Stromal cell of bone marrow (primary cell): ENCODE measurements around the gene RACK1.
A peak's percentile ranks its signal among the peaks of the same experiment; 100 is the strongest.
"Not testable (repeated sequence)": the region's sequence is repeated elsewhere in the genome, so short reads cannot be mapped to it uniquely, and the experiment has no call there.

Experiments
- DNase-seq: peaks from one replicate; pipeline ENCODE4 v3.0.0-alpha.2; 2012; ENCODE audit warnings: low read depth

The RACK1 gene

DNA sequence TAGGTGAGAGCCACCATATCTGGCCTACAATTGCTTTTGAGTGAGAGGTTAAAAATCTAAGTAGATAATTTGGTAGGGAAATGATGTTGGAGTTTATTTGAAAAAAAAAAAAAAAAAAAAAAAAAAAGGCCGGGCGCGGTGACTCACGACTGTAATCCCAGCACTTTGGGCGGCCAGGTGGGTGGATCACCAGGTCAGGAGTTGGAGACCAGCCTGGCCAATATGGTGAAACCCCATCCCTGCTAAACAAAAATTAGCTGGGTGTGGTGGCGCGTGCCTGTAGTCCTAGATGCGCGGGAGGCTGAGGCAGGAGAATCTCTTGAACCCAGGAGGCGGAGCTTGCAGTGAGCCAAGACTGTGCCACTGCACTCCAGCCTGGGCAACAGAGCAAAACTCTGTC lies 29.5 kb downstream of the RACK1 start:
- not testable (repeated sequence) for DNase-seq

- no peak for DNase-seq
These were observed 30.8 kb downstream of the RACK1 start for GRCh38 chr5:181212934-181213333.

GRCh38 chr5:181212080-181212479 lies 31.6 kb downstream of the RACK1 start:
- no peak for DNase-seq

DNA sequence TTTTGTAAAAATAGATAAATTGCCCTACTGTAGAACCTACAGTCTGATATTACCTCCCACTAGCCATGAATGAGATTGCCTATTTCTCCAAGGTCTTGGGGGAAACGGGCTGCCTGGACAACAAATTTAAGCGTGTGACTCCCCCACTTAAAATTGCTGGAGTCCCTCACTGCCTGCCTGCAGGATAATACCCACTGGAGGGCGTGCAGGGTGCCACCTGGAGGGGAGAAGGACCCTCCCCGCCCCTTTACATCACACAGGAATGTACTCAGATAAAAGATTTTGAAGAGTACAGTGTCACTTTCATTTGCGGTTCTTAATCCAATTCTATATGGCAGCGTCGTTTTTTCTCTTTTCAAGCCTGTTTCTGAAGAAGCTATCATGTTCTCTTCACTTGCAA lies 32.5 kb downstream of the RACK1 start:
- no peak for DNase-seq

DNA sequence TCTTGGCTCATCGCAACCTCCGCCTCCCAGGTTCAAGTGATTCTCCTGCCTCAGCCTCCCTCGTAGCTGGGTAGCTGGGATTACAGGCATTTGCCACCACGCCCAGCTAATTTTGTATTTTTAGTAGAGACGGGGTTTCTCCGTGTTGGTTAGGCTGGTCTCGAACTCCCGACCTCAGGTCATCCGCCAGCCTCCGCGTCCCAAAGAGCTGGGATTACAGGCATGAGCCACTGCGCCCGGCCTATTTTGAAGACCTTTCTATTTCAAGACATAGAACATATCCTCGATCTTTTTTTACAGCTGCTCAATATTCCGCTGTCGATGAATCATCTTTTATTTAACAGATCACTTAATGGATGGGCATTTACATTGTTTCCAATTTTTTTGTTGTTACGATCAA lies 33.0 kb downstream of the RACK1 start:
- DNase-seq: not testable (repeated sequence)

DNA sequence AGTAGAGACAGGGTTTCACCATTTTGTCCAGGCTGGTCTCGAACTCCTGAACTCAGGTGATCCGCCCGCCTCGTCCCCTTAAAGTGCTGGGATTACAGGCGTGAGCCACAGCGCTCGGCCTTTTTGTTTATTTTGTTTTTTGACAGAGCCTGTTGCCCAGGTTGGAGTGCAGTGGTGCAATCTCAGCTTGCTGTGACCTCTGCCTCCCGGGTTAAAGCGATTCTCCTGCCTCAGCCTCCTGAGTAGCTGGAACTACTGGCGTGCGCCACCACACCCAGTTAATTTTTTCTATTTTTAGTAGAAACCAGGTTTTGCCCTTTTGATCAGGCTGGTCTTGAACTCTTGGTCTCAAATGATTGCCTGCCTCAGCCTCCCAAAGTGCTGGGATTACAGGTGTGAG lies 33.6 kb downstream of the RACK1 start:
- DNase-seq: not testable (repeated sequence)

- DNase-seq: not testable (repeated sequence)
These were observed 34.7 kb downstream of the RACK1 start for GRCh38 chr5:181209006-181209405.

GRCh38 chr5:181207960-181208253 lies 35.8 kb downstream of the RACK1 start:
- no peak for DNase-seq

DNA sequence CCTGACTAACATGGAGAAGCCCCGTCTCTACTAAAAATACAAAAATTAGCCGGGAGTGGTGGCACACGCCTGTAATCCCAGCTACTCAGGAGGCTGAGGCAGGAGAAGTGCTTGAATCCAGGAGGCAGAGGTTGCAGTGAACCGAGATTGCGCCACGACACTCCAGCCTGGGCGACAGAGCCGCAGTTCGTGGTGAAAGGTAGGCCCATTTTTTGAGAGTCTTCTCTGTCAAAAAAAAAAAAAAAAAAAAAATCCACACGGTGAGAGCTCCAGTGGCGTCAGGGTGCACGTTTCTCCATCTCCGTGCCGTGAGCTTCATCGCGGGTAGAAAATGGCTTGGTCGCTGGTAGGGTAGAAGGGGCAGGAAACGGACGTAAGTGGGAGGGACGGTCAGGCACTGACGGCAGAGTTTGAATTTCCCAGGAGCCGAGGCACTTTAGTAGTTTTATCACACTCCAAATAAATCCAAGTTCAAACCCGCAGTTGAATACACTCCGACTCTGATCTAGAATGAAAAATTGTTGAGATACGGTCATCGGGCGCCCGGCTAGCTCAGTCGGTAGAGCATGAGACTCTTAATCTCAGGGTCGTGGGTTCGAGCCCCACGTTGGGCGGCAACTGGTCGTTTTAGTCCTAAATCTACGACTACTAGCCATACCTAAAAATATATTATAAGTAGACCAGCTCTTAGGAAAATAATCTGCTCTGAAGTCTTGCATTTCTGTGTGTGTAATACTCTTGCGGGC lies 36.3 kb downstream of the RACK1 start:
- DNase-seq: peak; percentile 79

- DNase-seq: no peak
These were observed 37.7 kb downstream of the RACK1 start for GRCh38 chr5:181205761-181206649.

- DNase-seq: no peak
These were observed 38.6 kb downstream of the RACK1 start, which contains the start of gene TRIM7 for GRCh38 chr5:181204826-181205760. Gene TRIM7, minus strand, starts transcription at chr5:181205196. Its CDS starts 86 bp downstream, at chr5:181205110.

- no peak for DNase-seq
These were observed 39.4 kb downstream of the RACK1 start for GRCh38 chr5:181204113-181204825.

GRCh38 chr5:181203777-181204112 lies 40.0 kb downstream of the RACK1 start:
- no peak for DNase-seq

DNA sequence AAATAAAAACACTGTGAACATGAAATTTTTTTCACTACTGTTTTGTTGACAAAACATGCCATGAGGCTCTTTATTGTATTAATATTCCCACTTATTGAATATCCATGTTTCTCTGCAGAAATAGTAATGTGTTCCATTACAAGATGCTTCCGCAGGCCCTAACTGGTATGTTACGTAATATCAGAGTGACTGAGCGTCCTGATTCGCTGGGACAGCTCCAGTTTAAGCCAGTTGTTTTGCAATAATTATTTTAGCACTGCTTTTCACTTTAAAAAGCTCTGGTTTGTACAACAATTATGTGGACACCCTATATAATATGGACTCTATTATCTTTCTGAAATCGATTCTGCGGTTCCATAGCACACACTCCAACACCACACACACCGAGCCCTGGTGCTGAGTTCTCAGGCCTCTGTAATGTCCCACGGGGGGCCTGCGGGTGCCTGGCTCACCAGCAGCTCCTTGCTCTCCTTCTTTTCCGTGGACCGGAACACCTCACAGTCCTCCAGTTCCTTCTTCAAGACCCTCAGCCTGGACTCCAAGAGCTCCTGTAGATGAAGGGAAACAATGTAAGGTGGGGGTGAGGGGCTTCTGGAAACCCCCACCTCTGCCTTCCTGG lies 40.5 kb downstream of the RACK1 start:
- no peak for DNase-seq

- no peak for DNase-seq
These were observed 42.9 kb downstream of the RACK1 start for GRCh38 chr5:181200816-181201215.

- DNase-seq: no peak
These were observed 43.6 kb downstream of the RACK1 start for GRCh38 chr5:181199881-181200638.

GRCh38 chr5:181198905-181199519 lies 44.7 kb downstream of the RACK1 start:
- DNase-seq: no peak

- DNase-seq: no peak
These were observed 45.5 kb downstream of the RACK1 start for GRCh38 chr5:181198106-181198685.

DNA sequence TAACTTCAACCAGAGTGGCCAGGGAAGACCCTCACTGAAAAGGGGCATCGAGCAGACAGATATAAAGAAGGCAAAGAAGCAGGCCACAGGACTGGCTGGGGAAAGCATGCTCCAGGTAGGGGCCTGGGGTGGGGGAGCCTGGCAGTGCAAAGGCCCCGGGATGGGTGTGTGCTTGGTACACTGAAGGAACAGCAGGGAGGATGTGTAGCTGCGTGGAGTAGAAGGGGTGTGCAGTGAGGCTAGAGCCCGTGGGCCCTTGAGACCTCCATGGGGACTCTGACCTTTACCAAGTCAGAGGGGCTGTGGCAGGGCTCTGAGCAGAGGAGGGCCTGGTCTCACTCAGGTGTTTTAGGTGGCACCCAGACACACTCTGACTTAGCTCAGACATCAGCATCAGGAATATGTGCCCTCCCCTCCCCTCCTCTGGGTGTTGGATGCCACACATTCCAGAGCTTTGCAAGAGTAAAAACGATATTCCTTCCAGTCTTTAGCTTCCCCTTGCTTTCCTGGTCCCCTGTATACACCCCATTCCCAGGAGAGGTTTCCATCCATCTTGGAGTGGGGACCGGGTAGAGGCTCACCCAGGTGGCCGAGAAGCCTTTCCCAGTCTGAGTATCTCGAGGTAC lies 46.3 kb downstream of the RACK1 start:
- DNase-seq: no peak
